Measurements from ENCODE around the gene BZW1. TPM values are rescaled to one million over a fixed set of nuclear protein-coding genes. Genes with fewer than 3 reads are reported as not detected.
"Not testable (repeated sequence)": the region's sequence is repeated elsewhere in the genome, so short reads cannot be mapped to it uniquely, and the experiment has no call there.

BZW1 gene
- total RNA-seq, 1 donor from 2014 or later = 392 TPM

DNA sequence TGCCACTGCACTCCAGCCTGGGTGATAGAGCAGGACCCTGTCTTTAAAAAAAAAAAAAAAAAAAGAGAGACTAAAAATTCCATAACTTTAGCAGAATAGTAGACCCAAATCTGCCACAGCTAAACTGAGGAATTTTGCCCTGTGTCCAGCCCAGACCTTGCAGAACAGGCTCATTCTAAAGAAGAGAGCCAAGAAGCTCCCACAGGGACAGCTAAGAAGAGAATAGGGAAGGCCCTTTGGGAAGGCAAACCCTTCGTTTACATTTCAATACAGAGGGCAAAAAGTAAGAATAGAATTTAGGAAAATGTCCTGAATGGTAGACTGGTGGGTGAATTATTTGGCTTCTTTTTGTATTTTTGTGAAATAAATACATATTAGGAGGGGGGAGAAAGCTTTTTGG is 21.5 kb upstream of the BZW1 start:
- no peak for DNase-seq (ENCODE audit: low read depth in 2 of 2)

DNA sequence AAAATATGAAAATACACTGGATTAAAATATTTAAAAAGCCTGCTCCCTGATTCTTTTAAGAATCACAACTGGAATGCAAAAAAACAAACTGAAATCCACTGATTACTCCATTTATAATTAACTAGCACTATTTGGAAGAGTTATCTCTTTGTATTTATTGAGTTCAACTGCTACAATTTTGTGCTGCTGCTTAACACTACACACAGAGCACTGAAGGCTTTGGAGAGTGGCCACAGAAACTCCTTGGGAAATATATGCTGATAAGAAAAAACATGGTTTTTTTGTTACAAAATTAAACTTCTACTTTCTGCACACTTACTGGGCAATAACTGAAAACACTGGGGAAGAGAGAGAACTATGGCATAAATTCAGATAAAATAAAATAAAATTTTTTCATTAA is 19.8 kb upstream of the BZW1 start:
- no peak for DNase-seq (ENCODE audit: low read depth in 2 of 2)

DNA sequence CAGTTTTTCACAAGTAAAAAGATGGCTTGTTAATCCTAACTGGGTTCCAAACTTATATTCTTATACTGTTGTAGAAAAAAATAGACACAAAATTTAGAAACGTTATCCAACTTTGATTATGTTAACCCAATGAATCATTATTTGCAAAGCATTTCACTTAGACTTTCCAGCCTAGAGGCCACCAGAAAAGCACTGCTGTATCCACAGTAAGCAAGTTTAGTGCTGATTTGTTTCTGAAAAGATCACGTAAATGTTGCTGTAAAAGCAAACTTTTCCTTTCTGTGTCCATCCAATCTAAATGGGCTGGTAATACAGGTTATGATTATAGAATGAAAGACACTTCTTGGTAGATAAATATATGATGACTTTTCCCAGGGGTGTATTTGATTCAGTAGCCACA is 17.6 kb upstream of the BZW1 start:
- DNase-seq (ENCODE audit: low read depth in 2 of 2) = no peak

DNA sequence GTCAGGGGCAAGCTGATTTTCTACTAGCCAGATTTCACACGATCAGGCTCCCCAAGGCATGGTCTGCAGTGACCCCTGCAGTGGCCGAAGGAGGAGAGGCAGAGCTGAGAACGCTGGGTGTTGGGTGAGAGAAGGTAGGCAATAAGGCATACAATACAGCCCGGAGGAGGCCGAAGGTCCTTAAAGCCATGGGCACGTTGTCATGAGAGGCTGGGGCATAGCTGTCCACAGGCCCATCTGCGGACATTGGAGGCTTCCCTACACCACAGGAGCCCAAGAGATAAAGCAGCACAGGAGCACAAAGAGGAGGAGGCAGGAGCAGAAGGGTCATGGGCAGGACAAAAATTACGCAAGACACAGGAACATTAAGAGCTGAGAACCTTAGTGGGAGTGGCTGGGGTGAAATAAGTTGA is 16.7 kb upstream of the BZW1 start:
- DNase-seq (ENCODE audit: low read depth in 2 of 2) = no peak

DNA sequence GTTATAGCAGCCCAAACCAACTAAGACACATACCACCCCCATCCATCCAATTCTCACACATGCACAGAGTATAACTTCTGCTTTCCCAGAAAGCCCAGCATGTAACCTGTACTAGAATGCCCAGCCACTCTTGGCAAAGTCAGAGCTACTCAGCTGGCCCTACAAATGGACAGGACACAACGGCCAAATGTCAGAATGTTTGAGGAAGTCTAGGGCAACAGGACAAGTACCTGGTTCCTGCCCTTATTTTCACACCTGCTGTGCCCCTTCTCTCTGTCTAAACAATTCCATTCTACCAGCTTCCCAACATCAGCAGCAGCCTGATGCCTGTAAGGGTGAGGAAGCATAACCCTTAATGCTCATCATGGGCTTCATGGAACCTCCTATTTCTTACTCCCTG is 15.1 kb upstream of the BZW1 start:
- DNase-seq (ENCODE audit: low read depth in 2 of 2) = peak in 1 of 2 donors; percentile 85

DNA sequence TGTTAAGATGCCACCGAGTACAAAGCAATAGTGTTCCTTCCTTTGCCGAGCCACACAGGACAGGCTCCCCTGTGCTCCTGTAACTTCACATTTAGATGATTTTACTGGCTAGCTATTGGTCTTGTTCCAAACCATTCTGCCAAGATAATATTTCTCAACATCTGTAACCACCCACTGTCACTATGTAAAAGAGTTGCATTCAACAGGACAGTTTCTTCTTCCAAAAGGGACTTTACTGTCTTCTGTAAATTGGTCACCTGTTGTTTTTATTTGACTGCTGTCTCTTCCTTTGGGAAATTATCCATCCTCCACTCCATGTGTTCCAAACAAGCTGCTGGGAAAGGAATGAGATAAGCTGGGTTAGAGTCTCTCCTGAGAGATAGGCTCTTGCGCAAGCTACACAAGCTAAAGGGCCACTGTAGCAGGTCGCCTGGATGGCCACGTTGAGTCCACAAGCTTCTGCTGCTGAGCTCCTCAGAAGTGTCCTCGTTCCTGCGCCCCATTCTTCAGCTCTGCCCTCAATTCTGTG is 14.4 kb upstream of the BZW1 start:
- peak in 1 of 2 donors; percentile 33 for DNase-seq (ENCODE audit: low read depth in 2 of 2)

DNA sequence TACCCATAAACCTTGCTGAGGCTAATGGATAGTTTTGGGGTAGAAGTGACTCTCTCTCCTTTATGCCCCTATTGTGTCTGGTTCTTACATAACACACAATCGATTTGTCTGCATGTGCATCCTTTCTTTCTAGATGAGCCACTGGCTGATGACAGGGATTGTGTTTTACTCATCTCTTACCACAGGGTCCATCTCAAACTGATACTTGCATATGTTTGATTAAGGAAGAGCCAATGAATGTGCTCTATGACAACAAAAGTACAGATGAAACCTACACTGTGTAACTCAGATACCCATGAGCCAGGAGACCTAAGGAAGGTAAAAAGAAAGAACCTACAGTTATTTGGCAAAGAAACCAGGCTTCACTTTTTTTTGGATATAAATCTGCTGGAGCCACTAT is 13.2 kb upstream of the BZW1 start:
- no peak for DNase-seq (ENCODE audit: low read depth in 2 of 2)

DNA sequence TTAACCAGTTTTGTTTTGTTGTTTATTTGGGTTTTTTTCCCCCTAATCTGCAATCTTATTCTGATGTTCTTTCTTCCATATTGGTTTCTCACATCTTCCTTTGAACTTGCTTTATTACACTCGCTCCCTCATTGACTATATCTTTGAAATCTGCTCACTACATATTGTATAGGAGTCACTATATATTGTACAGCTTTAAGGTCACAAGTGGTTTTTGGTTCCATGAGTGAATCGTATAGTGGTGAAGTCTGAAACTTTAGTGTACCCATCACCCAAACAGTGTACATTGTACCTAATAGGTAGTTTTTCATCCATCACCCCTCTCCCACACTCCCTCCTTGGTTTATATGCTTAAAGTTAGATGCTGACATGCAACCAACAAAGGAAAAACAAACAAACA is 11.3 kb upstream of the BZW1 start:
- DNase-seq (ENCODE audit: low read depth in 2 of 2) = no peak

DNA sequence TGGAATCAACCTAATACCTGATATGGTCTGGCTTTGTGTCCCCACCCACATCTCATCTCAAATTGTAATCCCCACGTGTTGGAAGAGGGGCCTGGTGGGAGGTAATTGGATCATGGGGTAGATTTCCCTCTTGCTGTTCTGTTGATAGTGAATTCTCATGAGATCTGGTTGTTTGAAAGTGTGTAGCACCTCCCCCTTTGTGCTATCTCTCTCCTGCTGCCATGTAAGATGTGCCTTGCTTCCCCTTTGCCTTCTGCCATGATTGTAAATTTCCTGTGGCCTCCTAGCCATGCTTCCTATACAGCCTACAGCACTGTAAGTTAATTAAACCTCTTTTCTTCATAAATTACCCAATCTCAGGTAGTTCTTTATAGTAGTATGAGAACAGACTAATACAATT is 10.3 kb upstream of the BZW1 start:
- DNase-seq (ENCODE audit: low read depth in 2 of 2) = not testable (repeated sequence)

DNA sequence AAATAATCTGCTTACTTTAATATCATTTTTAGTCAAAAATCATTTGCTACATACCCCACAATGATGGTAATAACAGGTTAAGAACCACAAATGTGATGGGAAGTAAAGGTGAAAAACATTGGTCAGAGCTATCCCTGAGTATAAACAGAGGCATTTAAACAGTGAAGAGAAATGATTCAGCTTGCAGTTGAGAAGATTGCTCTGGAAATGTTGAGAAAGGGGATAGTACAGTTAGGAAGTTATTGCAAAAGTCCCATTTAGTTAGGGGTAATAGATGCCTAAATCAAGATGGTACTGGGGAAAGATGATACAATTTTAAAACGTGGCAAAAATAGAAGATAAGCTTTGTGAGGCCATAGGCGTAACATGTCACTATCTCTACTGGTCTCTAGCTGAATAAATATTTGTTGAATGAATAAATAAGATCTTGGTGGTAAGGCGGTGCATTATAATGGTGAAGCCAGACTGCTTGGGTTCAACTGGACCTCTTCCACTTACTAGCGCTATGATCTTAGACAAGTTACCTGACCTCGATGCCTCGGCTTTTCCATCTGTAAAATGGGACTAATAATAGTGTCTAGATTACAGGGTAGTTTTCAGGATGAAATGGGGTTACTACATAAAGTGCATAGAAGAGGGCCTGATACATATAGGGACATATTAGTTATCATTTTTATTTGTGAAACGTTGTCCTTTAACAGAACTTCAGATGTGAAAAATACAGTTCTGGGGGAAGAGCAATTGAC is 2.0 kb upstream of the BZW1 start:
- DNase-seq (ENCODE audit: low read depth in 2 of 2) = no peak

DNA sequence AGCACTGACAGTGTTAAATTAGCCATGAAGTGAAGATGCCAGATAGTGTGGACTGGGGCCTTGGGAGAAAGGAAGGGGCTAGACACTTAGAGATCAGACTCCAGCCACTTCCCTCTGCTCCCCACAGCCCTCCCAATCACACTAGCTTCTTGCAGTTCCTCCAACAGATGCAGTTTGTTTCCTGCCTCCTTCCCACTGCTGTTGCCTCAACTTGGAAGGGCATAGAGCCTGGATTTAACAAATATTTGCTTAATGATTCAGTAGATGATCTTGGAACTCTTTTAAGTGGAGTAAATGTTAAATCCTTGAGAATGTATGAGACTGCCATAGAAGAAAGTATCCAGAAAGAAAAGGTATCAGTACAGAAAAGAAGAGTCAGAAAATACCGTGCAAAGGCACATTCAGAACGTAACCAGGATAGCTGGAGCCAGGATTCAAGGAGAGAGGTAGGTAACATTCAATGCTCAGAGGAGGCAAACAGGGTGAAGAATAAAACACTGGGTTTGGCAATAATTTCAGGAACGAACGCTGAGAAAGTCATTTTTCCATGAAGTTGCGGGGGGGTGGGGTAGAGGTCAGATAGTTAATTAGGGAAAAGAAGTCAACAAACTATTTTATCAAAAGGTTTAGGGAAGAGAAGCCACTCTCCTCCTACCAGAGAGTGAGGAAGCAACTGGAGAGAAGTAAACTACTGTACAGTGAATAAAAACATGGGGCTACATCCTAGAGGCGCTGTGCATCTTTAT is 1.3 kb upstream of the BZW1 start:
- DNase-seq (ENCODE audit: low read depth in 2 of 2) = peak in 1 of 2 donors; percentile 62

DNA sequence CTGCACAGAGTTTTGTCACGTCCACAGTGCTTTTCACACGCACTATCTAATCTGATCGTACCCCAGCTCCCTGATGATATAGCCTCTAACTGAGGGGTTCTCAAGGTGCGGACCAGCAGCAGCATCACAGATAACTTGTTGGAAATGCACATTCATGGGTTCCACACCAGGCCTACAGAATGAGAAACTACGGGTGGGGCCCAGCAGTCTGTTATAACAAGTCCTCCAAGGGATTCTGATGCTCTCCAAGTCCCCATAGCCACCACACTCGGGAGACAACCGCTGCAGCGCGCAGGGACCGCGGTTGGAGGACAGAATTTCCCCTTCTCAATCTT is 745 bp upstream of the BZW1 start:
- DNase-seq (ENCODE audit: low read depth in 2 of 2) = no peak

DNA sequence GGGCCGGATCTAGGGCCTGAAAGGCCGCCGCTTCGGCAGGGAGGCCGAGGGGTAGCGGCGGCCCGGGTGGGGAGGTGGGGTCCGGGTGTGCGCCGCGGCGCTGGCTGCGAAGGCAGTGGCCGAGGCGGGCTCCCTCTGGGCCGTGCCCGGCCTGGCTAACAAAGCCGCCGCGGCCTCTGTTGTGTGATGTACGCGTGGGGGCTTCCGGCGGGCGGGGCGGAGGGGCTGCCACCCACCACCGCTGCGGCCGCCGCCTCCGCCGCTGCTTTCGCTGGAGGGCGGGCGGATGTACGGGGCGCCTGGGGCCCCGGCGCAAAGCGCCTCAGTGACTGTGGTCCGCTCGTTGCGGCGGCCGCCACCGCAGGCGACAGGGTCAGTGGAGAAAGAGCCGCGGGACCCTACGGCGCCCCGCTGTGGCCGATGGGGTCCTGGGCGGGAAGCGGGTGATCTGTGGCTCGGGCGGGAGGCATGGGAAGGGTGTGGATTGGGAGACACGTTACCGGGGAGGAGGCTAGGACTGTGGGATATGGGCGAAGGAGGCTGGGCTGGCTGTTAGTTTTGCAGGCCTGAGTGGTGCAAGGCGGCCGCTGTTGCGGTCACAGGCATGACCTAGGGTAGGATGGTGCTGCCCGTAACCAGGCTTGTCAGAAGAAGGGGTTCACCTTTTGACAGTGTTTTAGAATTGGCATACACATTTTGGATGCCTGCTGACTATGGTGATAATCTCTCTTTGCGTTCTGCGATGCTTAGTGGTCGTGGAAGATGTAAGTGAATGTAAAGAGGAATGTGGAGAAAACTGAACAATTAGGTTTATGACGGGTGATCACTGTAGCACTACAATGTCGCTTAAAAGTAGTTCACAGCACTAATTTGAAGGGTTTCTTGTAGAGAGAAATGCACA is 662 bp downstream of the BZW1 start:
- peak; percentile 73 to 79 for DNase-seq (ENCODE audit: low read depth in 2 of 2)

DNA sequence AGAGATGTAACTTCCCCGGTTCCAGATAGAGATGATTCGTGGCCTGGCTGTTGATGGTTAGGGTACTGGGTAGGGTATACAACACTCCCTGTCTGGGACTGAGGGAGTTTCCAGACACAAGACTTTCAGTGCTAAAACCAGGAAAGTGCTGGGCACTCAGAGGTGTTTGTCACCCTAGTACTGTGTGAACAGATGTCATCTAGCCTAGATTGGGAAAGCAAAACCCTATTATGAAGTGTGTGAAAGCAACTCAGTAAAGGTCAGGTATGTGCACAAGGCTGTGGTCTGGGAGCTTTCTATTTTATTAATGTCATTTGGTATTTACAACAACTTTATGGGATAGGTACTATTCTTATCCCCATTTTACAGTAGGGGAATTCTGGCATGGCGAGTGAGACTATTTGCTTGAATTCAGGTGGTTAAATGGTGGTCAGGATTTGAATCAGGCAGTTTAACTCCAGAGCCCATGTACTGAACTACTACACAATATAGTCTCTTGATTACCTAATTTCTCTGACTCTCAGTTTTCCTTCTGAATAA is 2.6 kb downstream of the BZW1 start:
- DNase-seq (ENCODE audit: low read depth in 2 of 2) = peak in 1 of 2 donors; percentile 15

DNA sequence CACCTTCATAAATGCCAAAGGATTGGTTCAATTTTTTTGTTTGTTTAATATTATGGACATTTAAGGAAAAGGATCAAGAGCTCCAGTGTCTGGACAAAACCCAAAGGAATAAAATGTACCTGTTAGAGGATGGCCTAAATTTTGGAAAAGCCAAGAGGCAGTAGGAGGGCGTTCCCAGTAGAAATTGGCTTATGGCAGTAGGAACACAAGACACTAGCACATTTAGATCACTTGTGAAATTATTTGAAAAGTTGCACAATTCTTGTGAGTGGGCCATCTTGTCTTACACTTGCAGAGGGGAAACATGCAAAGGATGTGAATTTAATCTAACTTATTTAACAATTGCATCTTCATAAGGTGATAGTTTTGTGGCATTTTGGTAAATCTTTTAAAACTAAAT is 3.2 kb downstream of the BZW1 start:
- DNase-seq (ENCODE audit: low read depth in 2 of 2) = no peak

DNA sequence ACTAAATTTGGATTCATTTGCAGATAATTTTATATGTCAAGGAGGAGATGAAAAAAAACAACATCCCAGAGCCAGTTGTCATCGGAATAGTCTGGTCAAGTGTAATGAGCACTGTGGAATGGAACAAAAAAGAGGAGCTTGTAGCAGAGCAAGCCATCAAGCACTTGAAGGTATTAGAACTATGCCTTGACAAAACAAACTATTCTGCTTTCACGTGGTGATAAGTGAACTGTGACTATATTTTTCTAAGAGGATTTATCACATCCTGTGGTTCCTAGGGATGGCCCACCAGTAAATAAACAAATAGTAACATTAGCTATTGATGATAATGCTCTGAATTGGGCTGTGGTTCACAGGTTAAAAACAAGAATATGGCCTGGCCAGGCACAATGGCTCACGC is 7.0 kb downstream of the BZW1 start:
- not testable (repeated sequence) for DNase-seq (ENCODE audit: low read depth in 2 of 2)

DNA sequence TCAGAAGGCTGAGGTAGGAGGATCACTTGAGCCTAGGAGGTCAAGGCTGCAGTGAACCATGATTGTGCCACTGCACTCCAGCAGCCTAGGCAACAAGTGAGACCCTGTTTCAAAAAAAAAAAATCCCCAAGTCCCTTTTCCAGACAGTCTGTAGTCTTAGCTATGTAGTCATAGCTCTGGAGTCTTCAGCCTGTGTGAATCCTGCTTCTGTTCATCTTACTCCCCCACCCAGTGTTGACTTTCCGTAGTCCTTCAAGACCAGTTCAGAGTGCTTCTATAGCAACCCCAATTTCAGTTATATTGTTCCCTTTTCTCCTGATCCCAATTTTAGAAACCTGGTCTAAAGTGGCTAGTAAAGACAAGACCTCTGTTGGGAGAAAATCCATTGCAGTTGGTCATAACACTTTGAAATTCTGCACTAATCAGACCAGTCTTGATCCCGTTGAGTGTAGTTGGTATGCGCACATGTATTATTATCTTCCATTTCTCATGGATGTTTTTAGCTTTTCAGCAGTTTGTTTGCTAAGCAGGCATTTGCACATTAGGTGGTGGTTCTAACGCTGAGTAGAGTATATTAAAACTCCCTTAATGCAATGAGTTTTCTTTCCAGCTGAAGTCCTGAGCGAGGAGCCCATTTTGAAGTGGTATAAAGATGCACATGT is 9.0 kb downstream of the BZW1 start:
- DNase-seq (ENCODE audit: low read depth in 2 of 2) = no peak

DNA sequence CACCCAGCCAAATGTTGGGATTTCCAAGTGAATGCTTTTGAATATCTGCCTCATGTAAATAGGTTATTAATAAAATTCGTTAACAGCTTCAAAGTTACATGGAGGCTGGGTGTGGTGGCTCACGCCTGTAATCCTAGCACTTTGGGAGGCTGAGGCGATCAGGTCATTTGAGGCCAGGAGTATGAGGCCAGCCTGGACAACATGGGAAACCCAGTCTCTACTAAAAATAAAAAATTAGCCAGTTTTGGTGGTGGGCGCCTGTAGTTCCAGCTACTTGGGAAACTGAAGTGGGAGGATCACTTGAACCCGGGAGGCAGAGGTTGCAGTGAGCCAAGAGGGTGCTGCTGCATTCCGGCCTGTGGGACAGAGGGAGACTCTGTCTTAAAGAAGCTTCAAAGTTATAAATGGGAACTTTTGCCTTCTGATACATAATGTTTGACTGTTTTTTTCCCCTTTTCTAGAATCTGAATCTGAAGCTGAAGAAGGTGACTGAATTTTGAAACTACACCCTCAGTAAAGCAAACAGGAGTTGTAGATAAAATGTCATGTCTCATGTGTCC is 10.1 kb downstream of the BZW1 start:
- DNase-seq (ENCODE audit: low read depth in 2 of 2) = no peak

DNA sequence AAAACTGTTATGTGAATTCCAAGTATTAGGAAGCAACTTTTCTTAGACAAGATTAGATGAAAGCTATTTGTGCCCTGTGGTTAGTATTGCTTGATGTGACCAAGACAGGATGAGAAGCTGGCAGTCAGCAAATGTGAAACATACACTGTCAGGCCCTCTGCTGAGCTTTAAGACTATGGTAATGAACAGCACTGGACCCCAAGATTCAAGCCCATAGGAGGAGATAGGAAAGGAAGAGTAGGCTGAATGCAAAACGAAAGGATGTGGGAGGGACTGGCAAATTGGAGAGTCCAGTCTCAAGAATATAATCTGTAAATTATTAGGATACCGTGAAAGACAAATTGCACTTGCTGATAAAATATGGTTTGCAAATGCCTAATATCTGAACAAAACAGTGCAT is 16.4 kb downstream of the BZW1 start:
- DNase-seq (ENCODE audit: low read depth in 2 of 2) = no peak

DNA sequence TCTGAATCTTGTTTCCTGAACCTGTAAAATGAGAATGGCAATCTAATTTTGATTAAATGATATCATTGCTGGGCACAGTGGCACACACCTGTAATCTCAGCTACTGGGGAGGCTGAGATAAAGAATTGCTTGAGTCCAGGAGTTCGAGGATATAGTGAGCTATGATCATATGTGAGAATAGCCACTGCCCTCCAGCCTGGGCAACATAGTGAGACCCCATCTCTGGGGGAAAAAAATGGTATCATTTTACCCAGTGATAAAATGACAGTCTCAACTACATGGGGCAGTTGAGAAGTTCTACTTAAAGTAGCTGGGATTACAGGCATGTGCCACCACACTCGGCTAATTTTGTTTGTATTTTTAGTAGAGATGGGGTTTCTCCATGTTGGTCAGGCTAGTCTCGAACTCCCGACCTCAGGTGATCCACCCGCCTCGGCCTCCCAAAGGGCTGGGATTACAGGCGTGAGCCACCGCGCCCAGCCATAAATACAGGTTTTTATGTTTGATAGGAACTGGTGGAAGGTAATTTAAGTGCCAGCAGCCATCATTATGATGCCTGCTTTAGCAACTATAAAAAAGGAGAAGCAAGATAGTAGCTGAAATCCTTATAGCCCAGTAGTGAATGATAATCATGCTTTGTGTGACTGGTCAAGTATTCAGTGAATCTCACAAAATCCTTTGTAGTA is 17.0 kb downstream of the BZW1 start:
- DNase-seq (ENCODE audit: low read depth in 2 of 2) = no peak

All from lung microvascular endothelial cell (primary cell).